SKM-1 treated with dmso at 0.1 percent for 144 hours (cell line): ENCODE results near the gene PPP1R1B.
A peak's percentile ranks its signal among the peaks of the same experiment; 100 is the strongest.

Experiments
- DNase-seq: peaks from one replicate; lab custom pipeline; 2025; ENCODE audit not compliant: unreplicated experiment; lab: John Stamatoyannopoulos, UW

PPP1R1B gene

DNA sequence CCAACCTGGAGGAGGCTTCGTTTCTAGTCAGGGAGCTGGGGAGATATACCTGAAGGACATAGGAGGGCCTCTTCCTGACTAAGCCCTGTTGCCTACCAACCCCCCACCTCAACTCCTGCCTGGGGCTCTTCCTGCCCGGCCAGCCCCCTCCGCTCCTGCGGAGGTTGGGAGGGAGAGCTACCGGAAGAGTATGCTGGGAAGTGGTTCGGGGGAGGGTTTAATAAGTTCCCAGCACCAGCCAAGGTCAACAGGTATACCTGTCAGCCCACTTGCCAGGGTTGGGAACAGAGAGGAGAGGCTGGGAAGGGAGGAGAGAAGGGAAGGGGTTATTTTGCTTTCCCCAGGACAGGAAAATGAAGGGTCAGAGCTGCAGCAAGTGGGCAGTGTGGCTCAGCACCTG, 4.7 kb downstream of the PPP1R1B start:
- no peak for DNase-seq

DNA sequence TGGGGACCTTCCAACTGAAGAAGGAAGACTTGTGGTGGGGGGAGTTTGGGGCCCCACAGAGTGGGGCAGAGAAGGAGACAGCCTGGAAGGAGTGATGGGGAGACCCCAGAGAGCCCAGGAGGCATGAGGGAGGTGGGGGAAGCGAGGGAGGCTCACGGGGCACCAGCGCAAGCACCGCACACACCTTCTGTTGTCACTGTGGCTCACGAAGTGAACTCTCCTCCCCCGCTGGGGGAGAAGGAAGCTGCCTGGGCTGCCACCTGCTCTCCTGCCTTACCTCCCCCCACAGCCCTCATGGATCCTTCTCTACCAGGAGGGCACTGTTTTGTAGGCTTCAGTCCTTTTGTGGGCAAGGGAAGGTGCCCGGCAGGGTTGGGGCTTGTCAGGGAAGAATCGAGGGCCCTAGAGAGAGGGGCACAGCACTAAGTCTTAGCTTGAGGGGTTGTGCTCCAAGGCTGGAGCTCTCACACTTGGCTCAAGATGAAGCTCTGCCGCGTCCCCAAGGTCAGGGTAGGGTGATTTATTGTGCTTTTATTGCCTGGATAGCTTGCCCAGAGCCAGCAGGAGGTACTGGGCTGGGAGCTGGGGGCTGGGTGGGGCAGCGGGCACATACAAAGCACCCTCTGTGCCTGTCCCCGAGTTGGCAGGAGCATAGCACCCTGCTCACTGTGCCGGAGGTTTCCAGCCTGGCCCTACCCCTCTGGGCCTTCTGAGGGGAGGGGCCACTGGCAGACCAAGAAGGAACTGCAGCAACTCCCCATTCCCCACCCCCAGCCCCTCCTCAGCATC, 5.6 kb downstream of the PPP1R1B start:
- DNase-seq: no peak

- no peak for DNase-seq
Measured at GRCh38 chr17:39633570-39634183, 6.9 kb downstream of the PPP1R1B start.

DNA sequence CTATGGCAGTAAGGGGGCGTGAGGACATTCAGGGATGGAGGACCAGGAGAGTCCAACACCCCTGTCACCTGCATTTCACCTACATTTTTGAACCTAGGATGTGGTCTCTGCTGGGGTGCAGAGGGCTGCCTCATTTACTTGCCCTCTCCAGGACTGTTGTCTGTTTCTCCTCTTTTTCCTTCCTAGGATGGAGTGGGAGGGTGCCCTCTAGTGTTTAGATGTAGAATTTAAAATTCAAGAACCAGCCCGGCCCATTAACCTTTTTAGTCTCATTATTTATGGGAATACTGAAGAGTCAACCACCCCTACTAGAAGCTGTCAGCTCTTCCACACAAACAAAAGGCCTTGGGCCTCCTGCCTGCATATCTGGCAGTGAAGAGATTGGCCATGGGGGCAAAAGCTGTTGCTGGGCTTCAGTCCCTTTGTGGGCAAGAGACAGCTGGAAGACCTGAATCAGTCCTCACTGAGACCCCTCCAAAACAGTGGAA, 7.7 kb downstream of the PPP1R1B start:
- DNase-seq: peak; percentile 64

GRCh38 chr17:39635614-39636176, 8.9 kb downstream of the PPP1R1B start:
- no peak for DNase-seq

GRCh38 chr17:39636587-39636926, 9.8 kb downstream of the PPP1R1B start:
- no peak for DNase-seq

- DNase-seq: peak; percentile 79
Measured at GRCh38 chr17:39636927-39637736, 10.4 kb downstream of the PPP1R1B start, which contains the start of gene STARD3. Gene STARD3, plus strand, starts transcription at chr17:39637144. Its CDS starts 16,388 bp downstream, at chr17:39653532.

- DNase-seq: no peak
Measured at GRCh38 chr17:39638317-39638716, 11.6 kb downstream of the PPP1R1B start.

DNA sequence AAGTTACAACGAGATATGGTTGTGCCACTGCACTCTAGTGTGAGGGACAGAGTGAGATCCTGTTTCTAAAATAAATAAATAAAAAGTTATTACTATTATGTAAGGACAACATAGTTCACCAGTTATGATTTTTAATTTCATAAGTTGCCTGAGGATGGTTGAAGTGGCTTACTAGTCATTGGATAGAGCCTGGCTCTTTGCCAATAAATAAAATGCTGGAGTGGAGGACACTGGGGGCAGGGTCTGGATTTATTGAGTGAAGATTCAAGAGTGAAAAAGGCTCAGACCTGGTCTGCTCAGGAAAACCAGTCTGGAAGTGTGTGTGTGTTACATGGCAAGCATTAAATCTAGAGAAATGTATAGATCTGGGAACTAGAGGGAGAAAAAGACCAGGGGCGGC, 12.3 kb downstream of the PPP1R1B start:
- no peak for DNase-seq

- DNase-seq: no peak
Measured at GRCh38 chr17:39639566-39640458, 13.1 kb downstream of the PPP1R1B start.

GRCh38 chr17:39640591-39641031, 13.9 kb downstream of the PPP1R1B start:
- DNase-seq: no peak

DNA sequence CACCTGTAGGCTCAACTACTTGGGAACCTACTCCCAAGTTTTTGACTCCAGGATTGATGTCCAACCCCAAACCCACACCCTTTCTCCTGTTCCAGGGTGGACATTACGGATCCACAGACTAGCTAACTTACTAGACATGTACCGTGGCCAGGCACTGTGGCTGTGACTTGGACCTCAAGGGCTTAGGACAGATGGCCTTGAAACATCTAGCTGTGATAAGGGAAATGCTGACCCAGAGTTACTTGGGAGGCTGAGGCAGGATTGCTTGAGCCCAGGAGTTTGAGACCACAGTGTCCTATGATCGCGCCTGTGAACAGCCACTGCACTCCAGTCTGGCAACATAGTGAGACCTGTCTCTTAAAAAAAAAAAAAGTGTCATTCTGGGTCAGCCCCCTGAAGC, 14.3 kb downstream of the PPP1R1B start:
- DNase-seq: no peak

DNA sequence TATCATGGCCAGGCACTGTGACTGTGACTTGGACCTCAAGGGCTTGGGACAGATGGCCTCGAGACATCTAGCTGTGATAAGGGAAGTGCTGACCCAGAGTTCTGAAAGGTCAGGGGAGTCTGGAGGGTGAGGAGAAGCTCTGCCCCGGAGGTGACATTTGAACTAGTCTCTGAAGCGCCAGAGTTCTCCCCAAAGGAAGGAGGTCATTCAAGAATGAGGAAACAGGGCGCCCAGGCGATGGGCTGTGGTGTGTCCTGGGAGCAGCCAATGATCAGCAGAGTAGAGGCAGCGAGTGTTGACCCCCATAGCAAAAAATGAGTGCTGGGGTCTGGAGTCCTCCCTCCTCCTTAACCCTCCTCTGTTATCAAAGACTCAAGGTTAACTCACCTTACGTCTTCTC, 15.1 kb downstream of the PPP1R1B start:
- no peak for DNase-seq

DNA sequence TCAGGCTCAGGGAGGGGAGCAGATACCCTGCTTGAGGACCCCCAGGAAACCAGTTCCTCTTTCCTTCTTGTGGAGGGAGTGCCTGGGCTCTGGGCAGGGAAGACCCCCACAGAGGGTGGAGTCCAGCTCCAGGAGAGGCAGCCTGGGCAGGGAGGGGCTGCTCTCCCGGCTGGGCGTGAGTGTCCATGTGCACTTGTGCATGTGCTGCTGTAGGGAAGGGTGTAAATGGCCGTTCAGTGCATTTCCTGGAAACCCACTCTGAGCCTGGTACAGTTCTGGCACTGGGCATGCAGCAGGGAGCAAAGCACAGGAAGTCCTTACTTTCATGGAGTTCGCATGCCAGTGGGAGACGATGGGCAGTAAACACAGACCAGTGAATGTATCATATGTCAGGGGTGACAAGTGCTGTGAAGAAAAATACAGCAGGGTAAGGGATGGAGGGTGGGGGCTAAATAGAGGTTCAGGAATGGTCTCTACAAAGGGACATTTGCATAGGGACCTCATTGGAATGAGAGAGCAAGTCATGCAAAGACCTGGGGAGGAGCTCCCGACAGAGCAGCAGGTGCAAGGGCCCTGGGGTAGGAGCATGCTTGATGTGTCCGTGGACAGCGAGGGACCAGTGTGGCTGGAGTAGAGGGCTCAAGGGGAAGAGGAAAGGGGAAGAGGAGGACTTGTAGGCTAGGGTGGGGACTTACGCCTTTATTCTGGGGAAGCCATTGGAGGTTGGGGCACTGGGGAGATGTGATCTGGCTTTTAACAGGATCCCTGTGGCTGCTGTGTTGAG, 15.7 kb downstream of the PPP1R1B start:
- DNase-seq: no peak

- DNase-seq: no peak
Measured at GRCh38 chr17:39643271-39643670, 16.5 kb downstream of the PPP1R1B start.

DNA sequence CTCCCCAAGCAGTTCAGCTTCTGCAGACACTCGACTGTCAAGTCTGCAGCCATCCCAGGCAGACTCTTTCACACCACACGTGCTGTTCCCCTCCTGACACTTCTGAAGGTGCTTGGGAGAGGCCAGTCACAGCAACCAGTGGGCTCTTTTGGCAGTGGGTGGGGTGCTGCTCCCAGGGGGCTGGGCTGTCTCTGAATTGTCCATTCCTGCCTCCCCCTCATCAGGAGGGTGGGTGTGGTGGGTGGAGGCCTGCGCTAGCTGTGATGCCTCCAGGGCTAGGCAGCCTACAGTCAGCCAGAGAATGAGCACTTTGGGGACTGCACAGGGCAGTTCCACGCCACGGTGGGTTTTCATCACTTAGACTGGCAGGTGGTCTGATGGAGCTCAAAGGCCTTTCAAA, 20.5 kb downstream of the PPP1R1B start:
- no peak for DNase-seq

- no peak for DNase-seq
Measured at GRCh38 chr17:39648616-39649366, 22.0 kb downstream of the PPP1R1B start.

DNA sequence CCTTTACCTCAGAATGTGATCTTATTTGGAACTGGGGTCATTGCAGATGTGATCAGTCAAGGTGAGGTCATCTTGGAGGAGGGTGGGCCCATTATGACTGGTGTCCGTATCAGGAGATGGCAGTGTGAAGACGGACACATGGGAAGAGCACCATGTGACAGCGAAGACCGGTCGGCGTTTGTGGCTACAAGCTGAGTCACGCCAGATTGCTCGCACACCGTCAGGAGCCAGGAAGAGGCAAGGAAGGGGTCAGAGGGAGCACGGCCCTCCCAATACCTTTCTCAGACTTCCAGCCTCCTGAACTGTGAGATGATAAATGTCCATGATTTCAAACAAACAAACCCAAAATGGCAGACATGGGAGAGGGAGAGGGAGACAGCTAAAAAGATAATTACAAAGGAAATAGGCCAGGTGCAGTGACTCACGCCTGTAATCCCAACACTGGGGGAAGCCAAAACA, 23.4 kb downstream of the PPP1R1B start:
- DNase-seq: no peak
